CD4-positive, alpha-beta T cell (primary cell): Measurements from ENCODE around the gene ITGAX. TPM values are rescaled to one million over a fixed set of nuclear protein-coding genes. Genes with fewer than 3 reads are reported as not detected.

ENCODE experiments used
- ATAC-seq: fragments of 200-7000 bp; cut with Tn5 transposase; one replicate; pipeline ENCODE4 v1.10.0; 2022; ENCODE audit warnings: mild to moderate bottlenecking; ENCODE audit not compliant: poor library complexity
- CTCF ChIA-PET: fragments of 350-600 bp; sonication (Branson Sonifier 250); formaldehyde crosslinking; loops from one replicate; lab custom pipeline; 2021; ENCODE audit warnings: antibody characterized with exemption, inconsistent platforms; lab: Charles Lee
- POLR2A ChIA-PET: fragments of 350-600 bp; sonication (Branson Sonifier 250); formaldehyde crosslinking; loops from one replicate; lab custom pipeline; 2021; ENCODE audit warnings: antibody characterized with exemption, inconsistent platforms; lab: Charles Lee
- DNase-seq, 14 experiments: peaks; one replicate each; pipeline ENCODE4 v3.0.0-alpha.2; 2013 to 2020; ENCODE audit warnings: mixed read lengths in 2 of 14
- H3K27ac ChIP-seq, 2 donors: one replicate each; pipeline versions ENCODE4 v1.5.1 to v1.7.0; 2013; ENCODE audit warnings: low read length in 2 of 2, low read depth in 1 of 2, mild to moderate bottlenecking in 1 of 2
- H3K27me3 ChIP-seq, 2 experiments: 1 replicate in 1 of 2; 2 replicates in 1 of 2; pipeline versions ENCODE4 v1.6.1 to v1.7.0; 2013; ENCODE audit warnings: low read length in 2 of 2, control low read depth in 1 of 2, mild to moderate bottlenecking in 1 of 2, moderate library complexity in 1 of 2; ENCODE audit not compliant: insufficient read depth in 2 of 2, control insufficient read depth in 1 of 2
- H3K36me3 ChIP-seq: one replicate; pipeline ENCODE4 v1.6.1; 2013; ENCODE audit warnings: low read length, control low read depth; ENCODE audit not compliant: insufficient read depth
- H3K4me1 ChIP-seq: one replicate; pipeline ENCODE4 v1.6.1; 2013; ENCODE audit warnings: low read length, control low read depth; ENCODE audit not compliant: insufficient read depth
- H3K4me3 ChIP-seq: one replicate; pipeline ENCODE4 v1.5.1; 2013; ENCODE audit warnings: mild to moderate bottlenecking, low read length, moderate library complexity
- H3K9me3 ChIP-seq, 2 experiments: 1 replicate in 1 of 2; 2 replicates in 1 of 2; pipeline versions ENCODE4 v1.6.1 to v1.7.0; 2013; ENCODE audit warnings: low read length in 2 of 2, mild to moderate bottlenecking in 2 of 2, control low read depth in 1 of 2, moderate library complexity in 1 of 2; ENCODE audit not compliant: control insufficient read depth in 1 of 2, insufficient read depth in 1 of 2
- H3K27ac Mint-ChIP-seq: one replicate; pipeline ENCODE4 v1.8.0; 2020; ENCODE audit warnings: mixed read lengths
- H3K27me3 Mint-ChIP-seq: one replicate; pipeline ENCODE4 v1.8.0; 2021; ENCODE audit warnings: mixed read lengths
- H3K36me3 Mint-ChIP-seq: one replicate; pipeline ENCODE4 v1.8.0; 2021; ENCODE audit warnings: low read depth, mixed read lengths
- H3K4me1 Mint-ChIP-seq: one replicate; pipeline ENCODE4 v1.8.0; 2021; ENCODE audit warnings: low read depth, mixed read lengths
- H3K4me3 Mint-ChIP-seq: one replicate; pipeline ENCODE4 v1.8.0; 2020; ENCODE audit warnings: mild to moderate bottlenecking, mixed read lengths
- H3K9me3 Mint-ChIP-seq: one replicate; pipeline ENCODE4 v1.8.0; 2020; ENCODE audit warnings: mixed read lengths
- CTCF ChIP-seq: fragments of 200-600 bp; IDR thresholded peaks from one replicate; pipeline ENCODE4 v1.8.0; 2022; ENCODE audit warnings: antibody characterized with exemption, mild to moderate bottlenecking
- intact Hi-C, 2 experiments: fragments of 100-400 bp; cut with DNase I in 1 of 2; cut with micrococcal nuclease in 1 of 2; formaldehyde crosslinking; loops; one replicate each; pipeline versions ENCODE4 v1.15.1 to v1.9.0; 2023 to 2025; cut with DNase I, micrococcal nuclease
- total RNA-seq, 174 experiments: library from RNA in 2 of 174; stranded (reverse) in 2 of 174; gene quantifications; one replicate each; pipeline ENCODE4 v1.2.3 and lab custom pipeline; 2021 to 2026

Gene ITGAX
- total RNA-seq, 2 experiments from 2014 or later, result 5.5 to 6.0 TPM

GRCh38 chr16:31367853-31368252 lies 12.9 kb downstream of the ITGAX start:
- Mint-ChIP-seq H3K36me3 (no peaks in the 10 kb centered on the region), H3K4me1 (peaks cover 6% of the 10 kb centered on the region), H3K4me3 (no peak overlapping the region), H3K27ac (no peak overlapping the region), H3K27me3 (peaks cover 6% of the 10 kb centered on the region), H3K9me3 (no peaks in the 10 kb centered on the region)
- POLR2A ChIA-PET, result interaction anchor here (0.6 kb wide), 1 partner anchor 124 kb away, joined by 3 read pairs; no protein-coding TSS in a partner anchor
- TF ChIP-seq CTCF, result no peak
- Histone ChIP-seq H3K27me3 (no peaks in the 10 kb centered on the region), H3K9me3 (no peaks in the 10 kb centered on the region), H3K4me3 (no peak overlapping the region), H3K27ac (no peak overlapping the region), H3K4me1 (no peaks in the 10 kb centered on the region), H3K36me3 (no peaks in the 10 kb centered on the region)
- DNase-seq (peak in 2 of 14 experiments; percentile 41 to 59), ATAC-seq (no peak)
- CTCF ChIA-PET, result no interaction called here
- intact Hi-C loops, result loop anchor here in 1 of 2 experiments (10.0 kb wide), 1 partner anchor 53 kb away; no protein-coding TSS in a partner anchor

- DNase-seq (no peak), ATAC-seq (no peak)
- no peak overlapping the region for H3K27ac Mint-ChIP-seq
- ChIA-PET CTCF (no interaction called here), POLR2A (no interaction called here)
- no peak for TF ChIP-seq CTCF
- no peak overlapping the region for H3K4me3 ChIP-seq
- H3K4me3 Mint-ChIP-seq, result no peak overlapping the region
- no peaks in the 10 kb centered on the region for H3K36me3 ChIP-seq
- H3K36me3 Mint-ChIP-seq, result no peaks in the 10 kb centered on the region
- no peak overlapping the region for H3K27ac ChIP-seq
- intact Hi-C loops, result no loop called here
- H3K9me3 ChIP-seq, result peaks cover 6 to 7% of the 10 kb centered on the region in 2 experiments
- H3K4me1 Mint-ChIP-seq, result peaks cover 6% of the 10 kb centered on the region
- peaks cover 12% of the 10 kb centered on the region for H3K27me3 Mint-ChIP-seq
- H3K4me1 ChIP-seq, result no peaks in the 10 kb centered on the region
- H3K9me3 Mint-ChIP-seq, result peaks cover 2% of the 10 kb centered on the region
- H3K27me3 ChIP-seq, result no peaks in the 10 kb centered on the region
Observed at GRCh38 chr16:31371008-31371407, 16.0 kb downstream of the ITGAX start.

GRCh38 chr16:31371619-31372484 lies 16.9 kb downstream of the ITGAX start:
- H3K4me1 Mint-ChIP-seq, result peaks cover 3% of the 10 kb centered on the region
- H3K4me3 Mint-ChIP-seq, result no peak overlapping the region
- no peaks in the 10 kb centered on the region for H3K36me3 ChIP-seq
- H3K36me3 Mint-ChIP-seq, result no peaks in the 10 kb centered on the region
- ChIA-PET CTCF (no interaction called here), POLR2A (no interaction called here)
- H3K9me3 Mint-ChIP-seq, result peaks cover 2% of the 10 kb centered on the region
- H3K27ac Mint-ChIP-seq, result no peak overlapping the region
- no peak for TF ChIP-seq CTCF
- H3K27ac ChIP-seq, result no peak overlapping the region
- ATAC-seq (no peak), DNase-seq (no peak)
- intact Hi-C loops, result no loop called here
- H3K9me3 ChIP-seq, result peaks cover 6 to 7% of the 10 kb centered on the region in 2 experiments
- H3K4me3 ChIP-seq, result no peak overlapping the region
- H3K27me3 ChIP-seq, result no peaks in the 10 kb centered on the region
- H3K27me3 Mint-ChIP-seq, result peaks cover 12% of the 10 kb centered on the region
- H3K4me1 ChIP-seq, result no peaks in the 10 kb centered on the region
